ENCODE data around the gene CPNE8. TPM values are rescaled to one million over a fixed set of nuclear protein-coding genes. Genes with fewer than 3 reads are reported as not detected.
A peak's percentile ranks its signal among the peaks of the same experiment; 100 is the strongest.

CPNE8 gene
- polyA plus RNA-seq, 3 donors, result 9.5 to 16.4 (median 10.5) TPM

GRCh38 chr12:38646146-38646545 is 259.2 kb downstream of the CPNE8 start:
- DNase-seq, result no peak

DNA sequence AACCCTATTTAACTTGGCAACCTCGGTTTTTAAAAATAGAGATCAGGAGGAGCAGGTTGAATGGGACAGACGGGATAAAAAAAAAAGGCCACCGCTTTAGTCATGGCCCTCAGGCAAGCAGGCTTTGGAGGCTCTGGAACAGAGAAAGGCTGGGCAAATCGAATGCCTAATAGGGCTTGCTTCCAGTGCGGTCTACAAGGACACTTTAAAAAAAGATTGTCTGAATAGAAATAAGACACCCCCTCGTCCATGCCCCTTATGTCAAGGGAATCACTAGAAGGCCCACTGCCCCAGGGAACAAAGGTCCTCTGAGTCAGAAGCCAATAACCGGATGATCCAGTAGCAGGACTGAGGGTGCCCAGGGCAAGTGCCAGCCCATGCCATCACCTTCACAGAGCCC is 265.8 kb downstream of the CPNE8 start:
- no peak for DNase-seq

- DNase-seq, result no peak
Measured at GRCh38 chr12:38638401-38638800, 267.0 kb downstream of the CPNE8 start.

GRCh38 chr12:38633511-38633910 is 271.9 kb downstream of the CPNE8 start:
- peak; percentile 20 for DNase-seq

- no peak for DNase-seq
Measured at GRCh38 chr12:38629064-38629463, 276.3 kb downstream of the CPNE8 start.

- DNase-seq, result no peak
Measured at GRCh38 chr12:38628288-38628687, 277.1 kb downstream of the CPNE8 start.

- DNase-seq, result no peak
Measured at GRCh38 chr12:38625306-38625705, 280.1 kb downstream of the CPNE8 start.

DNA sequence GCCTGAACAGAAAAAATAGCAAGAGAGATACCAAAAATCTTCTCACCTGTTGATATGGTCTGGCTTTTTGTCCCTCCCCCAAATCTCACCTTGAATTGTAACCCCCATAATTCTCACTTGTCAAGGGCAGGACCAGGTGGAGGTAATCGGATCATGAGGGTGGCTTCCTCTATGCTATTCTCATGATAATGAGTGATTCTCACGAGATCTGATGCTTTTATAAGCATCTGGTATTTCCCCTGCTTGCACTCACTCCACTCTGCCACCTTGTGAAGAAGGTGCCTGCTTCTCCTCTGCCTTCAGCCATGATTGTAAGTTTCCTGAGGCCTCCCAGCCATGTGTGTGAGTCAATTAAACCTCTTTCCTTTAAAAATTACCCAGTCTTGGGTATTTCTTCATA is 291.2 kb downstream of the CPNE8 start:
- no peak for DNase-seq

GRCh38 chr12:38610808-38611350 is 294.5 kb downstream of the CPNE8 start:
- no peak for DNase-seq

DNA sequence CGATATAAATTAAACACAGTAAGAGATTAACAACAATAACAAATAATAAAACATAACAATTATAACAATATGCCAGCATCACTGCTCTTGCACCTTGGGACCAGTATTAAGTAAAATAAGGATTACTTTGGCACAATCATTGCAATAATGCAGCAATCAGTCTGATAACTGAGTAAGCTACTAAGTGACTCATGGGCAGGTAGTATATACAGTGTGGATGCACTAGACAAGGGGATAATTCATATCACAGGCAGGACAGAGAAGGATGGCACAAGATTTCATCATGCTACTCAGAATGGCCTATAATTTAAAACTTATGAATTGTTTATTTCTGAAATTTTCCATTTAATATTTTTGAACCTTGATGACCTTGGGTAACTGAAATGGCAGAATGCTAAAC is 298.1 kb downstream of the CPNE8 start:
- DNase-seq, result no peak

All from renal pelvis (tissue), 4 donors.